Globus pallidus (tissue), 1 donor: ENCODE results near the gene ARG2.

Source experiments
- DNase-seq: peaks from one replicate; pipeline ENCODE4 v3.0.0-alpha.2; 2015; ENCODE audit warnings: low spot score

ARG2 gene

GRCh38 chr14:67619446-67620216 is at the start of gene ARG2:
Gene ARG2, plus strand, starts transcription at chr14:67619920. Its CDS starts 58 bp downstream, at chr14:67619978.
- peak; percentile 93 for DNase-seq

GRCh38 chr14:67570453-67570852 is 49.3 kb upstream of the ARG2 start:
- DNase-seq, result no peak

GRCh38 chr14:67571275-67571990 is 48.3 kb upstream of the ARG2 start:
- peak; percentile 68 for DNase-seq

GRCh38 chr14:67571991-67572323 is 47.8 kb upstream of the ARG2 start:
- no peak for DNase-seq

- no peak for DNase-seq
These were observed 47.1 kb upstream of the ARG2 start for GRCh38 chr14:67572608-67573007.

- DNase-seq, result no peak
These were observed 46.3 kb upstream of the ARG2 start for GRCh38 chr14:67573228-67574010.

- no peak for DNase-seq
These were observed 45.6 kb upstream of the ARG2 start for GRCh38 chr14:67574156-67574555.

- no peak for DNase-seq
These were observed 44.9 kb upstream of the ARG2 start for GRCh38 chr14:67574806-67575205.

GRCh38 chr14:67575684-67576083 is 44.0 kb upstream of the ARG2 start:
- no peak for DNase-seq

GRCh38 chr14:67576216-67576955 is 43.3 kb upstream of the ARG2 start:
- DNase-seq, result no peak

- DNase-seq, result no peak
These were observed 42.4 kb upstream of the ARG2 start for GRCh38 chr14:67577181-67577808.

GRCh38 chr14:67577909-67578749 is 41.6 kb upstream of the ARG2 start:
- no peak for DNase-seq

GRCh38 chr14:67579040-67579439 is 40.7 kb upstream of the ARG2 start:
- no peak for DNase-seq

GRCh38 chr14:67579636-67580035 is 40.1 kb upstream of the ARG2 start:
- DNase-seq, result no peak

GRCh38 chr14:67580336-67581171 is 39.2 kb upstream of the ARG2 start:
- no peak for DNase-seq

GRCh38 chr14:67581643-67582042 is 38.1 kb upstream of the ARG2 start:
- no peak for DNase-seq

GRCh38 chr14:67582061-67582460 is 37.7 kb upstream of the ARG2 start:
- no peak for DNase-seq

- no peak for DNase-seq
These were observed 35.7 kb upstream of the ARG2 start for GRCh38 chr14:67583711-67584644.

- DNase-seq, result no peak
These were observed 34.7 kb upstream of the ARG2 start for GRCh38 chr14:67584978-67585377.
